Caki2 (cell line): ENCODE data around the gene SEC14L3. TPM values are rescaled to one million over a fixed set of nuclear protein-coding genes. Genes with fewer than 3 reads are reported as not detected.
"Not testable (repeated sequence)": the region's sequence is repeated elsewhere in the genome, so short reads cannot be mapped to it uniquely, and the experiment has no call there.

ENCODE experiments used
- DNase-seq: peaks from one replicate; pipeline ENCODE4 v3.0.0-alpha.2; 2015; ENCODE audit warnings: low read depth
- in situ Hi-C: cut with HindIII; loops from 2 replicates; pipeline ENCODE4 v1.10.0; 2016; ENCODE audit warnings: low sequenced_read_pairs, low pct_unique_long_range_greater_than_20kb, mixed read lengths
- total RNA-seq: library from RNA; depleted of rRNA; stranded (reverse); fragments of >200 nt; shearing (Covaris generic); gene quantifications from 2 replicates; pipeline ENCODE4 v1.2.3, GENCODE V29; 2014; ENCODE audit warnings: low replicate concordance

Gene SEC14L3
- total RNA-seq, 1 experiment from 2014 or later = not detected

DNA sequence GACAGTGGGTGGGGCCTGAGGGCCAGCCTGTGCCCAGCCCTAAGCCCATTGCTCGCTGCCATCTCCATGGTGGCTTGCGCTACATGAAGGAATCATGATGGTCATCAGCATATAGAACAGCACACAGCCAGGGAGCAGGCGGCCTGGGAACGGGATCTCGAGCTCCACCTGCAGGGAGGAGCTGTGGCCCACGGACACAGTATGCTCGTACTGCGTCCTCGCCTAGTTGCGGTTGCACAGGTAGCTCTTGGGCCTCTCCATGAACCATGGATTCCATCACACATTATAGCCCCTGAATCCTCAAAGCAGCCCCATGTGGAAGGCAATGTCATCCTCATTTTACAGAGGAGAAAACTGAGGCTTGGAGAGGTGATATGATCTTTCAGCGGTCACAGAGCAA lies 18.6 kb upstream of the SEC14L3 start:
- in situ Hi-C loops = no loop called here
- no peak for DNase-seq

DNA sequence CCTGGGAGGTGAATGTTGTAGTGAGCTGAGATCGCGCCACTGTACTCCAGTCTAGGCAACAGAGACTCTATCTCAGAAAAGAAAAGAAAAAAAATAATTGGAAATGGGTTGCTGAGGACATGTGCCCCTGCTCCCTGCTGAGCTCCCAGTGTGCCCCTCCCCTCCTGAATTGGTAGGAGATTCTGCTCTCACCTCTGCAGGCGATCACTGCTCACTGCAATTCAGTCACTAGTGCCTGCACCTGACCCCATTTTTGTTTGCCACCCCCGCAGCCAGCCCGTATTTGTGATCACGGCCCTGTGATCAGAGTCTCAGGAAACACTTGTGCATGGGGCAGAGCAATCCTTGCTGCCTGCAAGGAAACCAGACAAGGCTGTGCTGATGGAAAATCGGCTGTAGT lies 16.3 kb upstream of the SEC14L3 start:
- in situ Hi-C loops = no loop called here
- DNase-seq = no peak

DNA sequence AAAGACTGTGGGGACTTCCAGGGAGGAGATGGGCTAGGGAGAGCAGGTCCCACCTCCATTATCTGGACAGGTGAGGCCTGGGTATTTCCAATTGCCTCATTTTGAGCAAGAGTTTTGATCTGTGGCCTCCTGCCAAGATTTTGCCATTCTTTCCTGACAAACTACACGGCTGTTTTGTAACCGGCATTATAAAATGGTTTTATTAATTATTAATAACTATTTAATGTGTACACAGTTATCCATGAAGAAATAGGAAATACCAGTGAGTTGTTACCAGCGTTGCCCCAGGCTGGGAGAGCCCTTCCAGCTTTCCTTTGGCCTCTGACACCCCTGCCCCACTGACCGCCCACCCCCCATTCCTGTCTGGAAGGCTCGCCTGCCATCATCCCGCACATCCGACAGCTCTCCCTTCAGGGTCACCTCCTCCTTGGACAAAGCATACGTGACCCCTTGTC lies 14.9 kb upstream of the SEC14L3 start:
- DNase-seq = no peak

DNA sequence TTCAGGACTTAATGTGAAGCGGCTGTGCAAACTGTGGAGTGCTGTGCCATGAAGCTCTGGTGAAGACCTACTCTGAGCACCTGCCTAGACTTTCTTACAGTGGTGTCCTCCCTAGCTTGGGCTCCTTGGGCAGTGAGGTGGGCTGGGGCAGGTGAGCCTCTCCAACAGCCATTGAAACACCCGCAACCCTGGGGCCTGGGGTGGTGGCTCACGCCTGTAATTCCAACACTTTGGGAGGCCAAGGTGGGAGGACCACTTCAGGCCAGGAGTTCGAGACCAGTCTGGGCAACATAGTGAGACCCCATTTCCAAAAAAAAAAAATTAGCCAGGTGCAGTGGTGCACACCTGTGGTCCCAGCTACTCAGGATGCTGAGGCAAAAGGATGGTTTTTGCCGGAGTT lies 14.3 kb upstream of the SEC14L3 start:
- in situ Hi-C loops = no loop called here
- no peak for DNase-seq

More for the DNA sequence above, 14.9 kb upstream of the SEC14L3 start:
- in situ Hi-C loops = no loop called here

DNA sequence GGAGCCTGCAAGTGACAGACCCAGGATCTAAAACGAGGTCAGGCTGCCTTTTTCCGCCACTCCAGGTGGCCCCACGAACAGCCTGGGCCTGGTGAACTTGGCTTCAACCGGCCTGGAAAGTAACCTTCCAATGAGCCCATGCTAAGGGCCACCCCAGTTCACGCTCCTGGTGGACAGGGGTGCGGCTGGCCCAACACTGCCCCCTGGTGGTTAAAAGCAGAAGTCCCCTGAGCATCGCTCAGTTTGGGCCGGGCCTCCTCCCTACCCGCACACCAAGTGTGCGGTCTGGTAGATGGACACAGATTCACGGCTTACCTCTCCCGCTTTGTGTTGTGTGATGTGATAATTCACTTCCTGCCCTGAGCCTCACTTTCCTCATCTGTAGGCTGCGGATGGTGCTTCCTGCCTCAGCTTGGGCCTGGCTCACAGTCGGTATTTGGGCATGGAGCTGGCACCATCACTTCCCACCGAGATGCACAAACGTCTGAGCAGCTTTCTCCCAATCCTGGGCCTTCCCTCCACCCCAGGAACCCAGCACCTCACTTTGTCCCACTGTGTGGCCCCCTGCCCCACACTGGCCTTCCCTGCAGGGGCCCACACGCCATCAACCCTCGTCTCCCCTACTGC lies 13.7 kb upstream of the SEC14L3 start:
- peak; percentile 48 for DNase-seq
- in situ Hi-C loops = no loop called here

DNA sequence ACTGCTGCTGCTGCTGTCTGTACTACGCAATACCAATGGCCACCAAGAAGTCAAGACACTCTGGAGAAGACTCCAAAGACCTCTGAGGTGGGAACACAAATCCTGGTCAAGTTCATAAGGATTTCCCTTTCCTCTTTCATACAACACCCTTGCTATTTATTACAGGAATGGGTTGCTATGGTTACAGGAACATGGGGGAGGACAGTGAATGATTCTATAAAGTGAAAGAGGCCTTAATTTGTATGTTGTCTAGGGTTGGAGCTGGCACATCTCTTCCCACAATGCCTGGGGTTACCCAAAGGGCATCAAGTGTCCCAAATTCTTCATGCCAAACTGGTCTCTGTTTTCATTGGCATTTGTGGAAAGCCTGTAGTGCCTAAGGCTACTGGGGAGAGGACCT lies 11.4 kb upstream of the SEC14L3 start:
- in situ Hi-C loops = no loop called here
- no peak for DNase-seq

DNA sequence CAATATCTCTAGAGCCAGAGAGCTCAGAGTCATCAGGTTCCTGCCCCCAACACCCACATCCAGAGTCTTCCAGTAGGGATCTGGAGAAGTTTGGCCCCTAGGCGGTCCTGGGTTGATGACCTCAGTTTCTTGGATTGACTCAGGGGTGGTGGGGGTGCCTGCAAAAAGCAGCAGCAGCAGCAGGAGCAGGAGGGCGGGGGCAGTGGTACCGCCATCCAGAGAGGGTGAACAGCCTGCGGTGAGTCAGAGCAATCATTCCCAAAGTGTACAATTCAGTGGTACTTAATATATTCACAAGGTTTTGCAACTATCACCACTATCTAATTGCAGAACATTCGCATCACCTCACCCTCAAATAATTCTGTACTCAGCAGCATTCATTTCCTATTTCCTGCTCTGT lies 9.9 kb upstream of the SEC14L3 start:
- in situ Hi-C loops = no loop called here
- DNase-seq = no peak

DNA sequence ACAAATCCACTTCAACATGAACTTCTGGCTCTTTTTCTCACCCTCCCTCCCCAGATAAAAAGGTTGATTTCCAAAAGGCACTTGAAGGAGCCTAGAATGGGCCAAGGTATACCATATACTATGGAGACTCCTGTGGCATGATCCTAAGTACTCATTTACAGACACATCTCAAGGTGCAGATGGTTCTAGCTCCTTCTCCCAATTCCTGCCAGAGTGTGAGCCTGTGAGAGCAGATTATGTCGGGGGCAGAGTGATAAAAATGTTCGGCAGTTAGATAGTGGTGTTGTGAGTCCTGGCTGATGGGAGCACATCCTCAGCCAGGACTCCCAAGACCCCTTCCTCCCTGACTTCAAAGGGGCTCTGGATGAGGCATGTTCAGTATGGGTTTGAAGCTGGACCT lies 8.2 kb upstream of the SEC14L3 start:
- in situ Hi-C loops = no loop called here
- no peak for DNase-seq

DNA sequence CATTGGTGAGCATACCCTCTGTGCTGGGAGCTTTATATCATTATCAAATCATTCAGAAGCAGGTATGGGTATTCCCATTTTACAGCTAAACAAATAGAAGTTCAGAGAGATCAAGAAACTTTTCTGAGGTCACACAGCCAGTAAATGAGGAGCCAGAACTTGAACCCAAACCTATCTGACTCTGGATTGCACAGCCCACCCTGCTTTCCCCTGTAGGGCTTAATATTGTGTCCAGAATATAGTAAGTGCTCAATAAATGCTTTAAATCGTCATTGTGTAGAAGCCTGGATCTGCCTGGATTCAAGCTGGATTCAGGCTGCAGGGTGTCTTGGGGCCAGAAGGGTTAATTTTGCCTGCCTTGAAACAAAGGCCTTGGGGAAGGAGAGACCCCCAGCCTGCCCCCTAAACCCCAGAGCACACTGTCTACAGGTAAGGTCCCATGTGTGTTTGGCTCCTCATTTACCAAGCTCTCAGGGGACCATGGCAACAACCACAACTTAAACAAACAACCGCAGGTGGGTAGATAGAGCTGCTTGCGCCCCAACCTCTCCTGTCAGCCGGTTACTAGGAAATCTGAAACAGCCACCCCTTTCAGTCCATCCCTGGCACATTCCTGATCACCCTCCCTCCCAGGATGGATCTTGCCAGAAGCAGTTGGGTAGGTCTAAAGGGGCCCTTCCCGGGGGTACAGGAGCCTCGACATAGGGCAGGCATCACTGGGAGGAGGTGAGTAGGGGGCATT lies 3.0 kb upstream of the SEC14L3 start:
- DNase-seq = no peak
- in situ Hi-C loops = no loop called here

DNA sequence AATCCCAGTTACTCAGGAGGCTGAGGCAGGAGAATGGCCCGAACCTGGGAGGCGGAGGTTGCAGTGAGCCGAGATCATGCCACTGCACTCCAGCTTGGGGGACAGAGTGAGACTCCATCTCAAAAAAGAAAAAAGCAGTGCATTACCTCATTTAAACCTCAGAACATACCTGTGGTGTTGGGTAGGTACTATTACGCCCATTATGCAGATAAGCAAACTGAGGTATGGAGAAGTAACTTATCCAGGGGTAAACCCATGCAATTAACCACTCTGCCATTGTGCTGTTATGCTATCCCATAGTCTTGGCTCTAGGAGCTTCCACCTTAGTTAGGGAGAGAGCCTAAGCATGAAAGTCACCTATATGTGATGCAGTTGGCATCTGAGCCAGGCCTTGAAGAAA lies 2.3 kb upstream of the SEC14L3 start:
- DNase-seq = no peak
- in situ Hi-C loops = no loop called here

DNA sequence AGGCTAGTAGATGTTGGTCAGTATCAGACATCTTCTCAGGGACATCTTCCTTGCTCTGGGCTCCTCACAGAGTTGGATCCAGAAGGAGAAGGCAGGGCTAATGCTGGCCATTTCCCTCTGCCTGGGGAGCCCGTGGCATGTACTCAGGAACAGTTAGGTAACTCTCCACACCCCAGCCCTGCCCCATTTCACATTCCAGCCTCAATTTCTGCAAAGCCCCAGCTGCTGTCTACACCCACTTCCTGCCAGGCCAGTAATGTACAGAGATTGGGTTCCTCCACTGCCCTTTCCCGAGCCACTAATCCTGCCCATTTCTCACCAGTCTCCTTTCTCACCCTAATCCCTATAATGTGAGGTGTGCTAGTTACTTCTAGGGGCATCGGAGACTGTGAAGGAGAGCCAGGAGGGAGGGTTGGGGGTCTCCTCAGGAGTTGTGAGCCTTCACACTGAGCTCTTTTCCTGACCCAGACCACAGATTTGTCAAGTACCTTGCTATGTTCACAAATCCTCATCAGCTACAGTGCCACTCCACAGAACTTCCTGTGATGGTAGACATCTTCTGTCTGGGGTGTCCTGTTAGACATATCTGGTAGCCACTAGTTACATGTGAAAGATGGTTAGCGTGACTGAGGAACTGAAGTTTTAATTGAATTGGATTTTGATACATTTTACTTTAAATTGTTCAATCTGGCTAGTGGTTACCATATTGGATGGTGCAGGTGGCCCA lies 1.3 kb upstream of the SEC14L3 start:
- no peak for DNase-seq
- in situ Hi-C loops = no loop called here

DNA sequence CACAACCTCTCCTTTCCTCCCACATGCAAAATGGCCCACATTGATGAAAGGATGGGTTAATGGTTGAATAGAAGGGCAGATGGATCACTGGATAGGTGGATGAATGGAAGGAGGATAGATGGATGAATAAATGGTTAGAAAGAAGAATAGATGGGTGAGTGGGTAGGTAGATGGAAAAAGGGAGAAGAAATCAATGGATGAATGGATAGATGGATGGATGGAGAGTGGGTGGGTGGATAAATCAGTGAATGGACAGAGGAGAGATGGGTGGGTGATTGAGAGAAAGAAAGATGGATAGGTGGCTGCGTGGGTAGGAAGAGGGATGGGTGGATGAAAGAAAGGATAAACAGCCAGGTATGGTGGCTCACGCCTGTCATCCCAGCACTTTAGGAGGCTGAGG lies 1.2 kb downstream of the SEC14L3 start:
- in situ Hi-C loops = no loop called here
- DNase-seq = no peak

DNA sequence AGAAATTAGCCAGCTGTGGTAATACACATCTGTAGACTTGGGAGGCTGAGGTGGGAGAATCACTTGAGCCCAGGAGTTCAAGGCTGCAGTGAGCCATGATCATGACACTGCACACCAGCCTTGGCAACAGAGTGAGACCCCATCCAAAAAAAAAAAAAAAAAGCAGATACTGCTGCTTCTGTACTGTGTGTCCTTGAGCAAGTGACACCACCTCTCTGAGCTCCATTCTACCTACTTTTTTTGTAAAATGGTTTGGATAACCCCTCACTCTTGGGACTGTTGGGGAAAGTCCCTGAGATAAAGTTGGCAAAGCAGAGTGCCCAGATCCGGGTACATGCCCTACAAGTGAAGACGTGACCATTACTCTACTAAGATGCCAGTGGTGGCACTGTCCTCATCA lies 2.7 kb downstream of the SEC14L3 start:
- in situ Hi-C loops = no loop called here
- DNase-seq = no peak

DNA sequence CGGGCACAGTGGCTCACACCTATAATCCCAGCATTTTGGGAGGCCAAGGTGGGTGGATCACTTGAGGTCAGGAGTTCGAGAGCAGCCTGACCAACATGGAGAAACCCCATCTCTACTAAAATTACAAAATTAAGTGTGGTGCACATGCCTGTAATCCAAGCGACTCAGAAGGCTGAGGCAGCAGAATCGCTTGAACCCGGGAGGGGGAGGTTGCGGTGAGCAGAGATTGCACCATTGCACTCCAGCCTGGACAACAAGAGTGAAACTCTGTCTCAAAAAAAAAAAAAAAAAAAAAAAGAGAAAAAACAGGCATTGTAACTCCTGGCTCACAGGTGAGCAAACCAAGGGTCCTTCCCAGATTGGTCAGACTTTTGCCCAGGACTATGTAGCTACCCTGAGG lies 11.3 kb downstream of the SEC14L3 start:
- in situ Hi-C loops = not testable (repeated sequence)

DNA sequence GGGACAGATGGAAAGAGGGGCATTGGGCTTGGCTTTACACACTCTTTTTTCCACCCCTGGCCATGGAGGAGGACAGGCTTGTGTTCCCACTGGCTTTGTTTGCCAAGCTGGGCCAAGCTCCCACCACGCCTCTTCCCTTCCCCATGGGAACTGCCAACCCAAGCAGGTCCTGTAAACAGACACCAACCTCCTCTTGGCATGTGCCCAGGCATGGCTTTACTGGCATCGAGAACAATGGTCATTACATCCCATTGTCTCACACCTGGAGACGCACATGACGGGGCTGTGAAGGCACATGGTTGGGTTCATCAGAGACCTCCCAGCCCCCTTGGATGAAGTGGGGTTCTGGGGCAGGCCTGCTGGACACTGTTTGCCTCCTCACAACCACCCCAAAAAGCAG lies 11.7 kb downstream of the SEC14L3 start:
- in situ Hi-C loops = no loop called here
- no peak for DNase-seq

More for the DNA sequence above, 11.3 kb downstream of the SEC14L3 start:
- not testable (repeated sequence) for DNase-seq

DNA sequence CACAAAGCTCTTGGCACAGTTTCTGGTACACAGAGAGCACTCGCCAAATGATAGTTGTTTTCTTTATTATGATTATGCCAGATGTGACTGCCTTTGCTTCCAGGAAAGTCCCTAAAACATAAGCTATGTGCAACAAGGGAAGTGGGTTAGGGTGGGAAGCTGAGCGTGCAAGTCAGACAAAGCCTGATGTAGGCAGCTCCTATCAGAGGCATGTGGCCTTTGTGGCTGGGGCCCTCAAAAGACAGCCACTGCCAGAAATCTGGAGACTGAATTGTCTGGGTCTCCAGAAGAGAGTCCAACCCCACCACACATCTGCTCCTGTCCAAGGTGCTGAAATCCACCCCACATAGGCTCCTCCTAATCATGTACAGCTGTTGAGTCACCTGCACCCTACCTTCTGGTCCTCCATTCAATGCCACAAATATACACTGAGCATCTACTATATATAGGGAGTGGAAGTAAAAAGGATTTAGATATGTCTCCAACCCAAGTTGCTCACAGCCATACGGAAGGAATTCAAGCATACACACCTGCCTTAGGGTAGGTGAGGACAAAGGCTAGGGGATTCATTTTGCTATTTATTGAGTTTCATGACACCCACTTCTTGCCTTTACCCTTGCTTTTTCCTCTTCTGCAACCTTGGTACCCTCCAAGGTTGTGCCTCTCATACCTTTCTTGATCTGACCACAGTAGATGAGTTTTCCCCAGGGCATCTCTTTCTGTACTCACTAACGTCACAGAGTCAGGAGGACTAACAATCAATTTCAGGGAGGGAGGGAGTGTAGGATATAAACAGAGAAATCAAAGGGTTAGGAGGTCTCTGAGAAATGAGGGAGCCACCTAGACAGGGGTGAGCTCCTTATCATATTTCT lies 12.4 kb downstream of the SEC14L3 start:
- peak; percentile 42 for DNase-seq
- in situ Hi-C loops = no loop called here

DNA sequence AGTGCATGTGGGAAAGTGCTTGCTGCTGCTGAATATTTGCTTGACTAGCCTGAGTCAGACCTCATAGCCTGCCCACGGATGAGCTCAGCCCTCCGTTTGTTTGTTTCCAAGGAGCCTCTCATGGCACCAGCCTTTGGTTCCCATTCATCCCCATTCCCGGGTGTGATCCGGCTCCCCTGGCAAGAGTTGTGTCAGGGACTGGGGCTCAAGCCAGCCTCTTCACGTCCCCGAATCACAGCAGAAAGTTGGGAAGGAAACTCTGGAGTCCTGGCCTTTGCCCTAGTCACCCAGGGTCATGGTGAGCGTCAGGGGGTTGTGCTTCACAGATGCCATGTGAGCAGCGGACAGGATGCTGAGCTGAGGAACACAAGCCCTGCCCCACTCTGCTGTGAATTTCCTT lies 13.8 kb downstream of the SEC14L3 start:
- in situ Hi-C loops = no loop called here
- DNase-seq = no peak

DNA sequence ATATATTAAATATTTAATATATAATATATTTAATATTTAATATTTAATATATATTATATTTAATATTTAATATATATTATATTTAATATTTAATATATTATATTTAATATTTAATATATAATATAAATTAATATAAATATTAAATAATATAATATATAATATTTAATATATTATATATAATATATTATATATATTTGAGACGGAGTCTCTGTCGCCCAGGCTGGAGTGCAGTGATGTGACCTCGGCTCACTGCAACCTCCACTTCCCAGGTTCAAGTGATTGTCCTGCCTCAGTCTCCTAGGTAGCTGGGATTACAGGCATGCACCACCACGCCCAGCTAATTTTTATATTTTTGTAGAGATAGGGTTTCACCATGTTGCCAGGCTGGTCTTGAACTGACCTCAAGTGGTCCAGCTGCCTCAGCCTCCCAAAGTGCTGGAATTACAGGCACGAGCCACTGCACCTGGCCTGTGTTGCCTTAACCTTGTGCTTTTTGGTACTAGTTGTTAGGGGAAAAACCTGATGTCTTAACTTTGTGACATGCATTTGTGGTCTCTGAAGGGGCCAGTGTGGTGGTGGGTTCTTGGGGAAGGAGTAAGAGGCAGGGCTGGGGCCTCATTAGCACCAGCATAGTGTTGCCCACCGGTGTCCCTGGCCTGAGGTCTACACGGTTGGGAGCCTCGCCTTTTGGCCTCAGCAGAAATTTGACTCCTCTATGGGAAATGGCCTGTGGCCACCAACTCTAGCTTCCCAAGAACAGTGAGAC lies 16.6 kb downstream of the SEC14L3 start:
- in situ Hi-C loops = no loop called here
- no peak for DNase-seq
